HepG2 (cell line): ENCODE measurements around the gene PRDX2. TPM values are rescaled to one million over a fixed set of nuclear protein-coding genes. Genes with fewer than 3 reads are reported as not detected.

ENCODE experiments used
- ATAC-seq: fragments of 200-7000 bp; cut with Tn5 transposase; 3 replicates; pipeline ENCODE4 v1.9.1; 2020; ENCODE audit warnings: mild to moderate bottlenecking, moderate library complexity
- BruUV-seq: library from RNA; stranded (reverse); fragments of 400-500 nt; replicated peaks from 2 replicates; lab custom pipeline; 2021; lab: Mats Ljungman, UMichigan
- CTCF ChIA-PET: fragments of 300-600 bp; formaldehyde crosslinking; extraction: SDS; loops from one replicate; lab custom pipeline; 2021; ENCODE audit warnings: low total read pairs, inconsistent platforms, low intra/inter-chr PET ratio; lab: Yijun Ruan, JAX
- POLR2A ChIA-PET: fragments of 350-600 bp; sonication (Branson Sonifier 250); formaldehyde crosslinking; loops from one replicate; lab custom pipeline; 2020; ENCODE audit warnings: antibody characterized with exemption, inconsistent platforms; lab: Yijun Ruan, JAX
- DNase-seq: peaks from one replicate; pipeline ENCODE4 v3.0.0-alpha.2; 2015; ENCODE audit warnings: low spot score
- FAIRE-seq: peaks from 3 replicates; lab custom pipeline; 2011; peaks lifted over from hg19 to GRCh38; lab: Jason Lieb, UNC
- H2AFZ ChIP-seq: one replicate; pipeline ENCODE4 v1.6.1; 2011; ENCODE audit warnings: low read length, inconsistent platforms
- H3K27ac ChIP-seq: fragments of 300-600 bp; 3 replicates; pipeline ENCODE4 v1.8.0; 2011; ENCODE audit warnings: mixed run types, mild to moderate bottlenecking, mixed read lengths, low read length, inconsistent platforms; ENCODE audit not compliant: insufficient read depth; ENCODE audit errors: extremely low read length
- H3K27me3 ChIP-seq, 2 experiments: fragments of 200-600 bp in 1 of 2; 2 replicates in 1 of 2; 3 replicates in 1 of 2; pipeline versions ENCODE4 v1.6.0 to v1.8.0; 2011; ENCODE audit warnings: low read length in 2 of 2, mild to moderate bottlenecking in 2 of 2, moderate library complexity in 2 of 2, inconsistent platforms in 1 of 2; ENCODE audit not compliant: insufficient read depth in 2 of 2, control insufficient read depth in 1 of 2
- H3K36me3 ChIP-seq, 2 experiments: fragments of 200-600 bp in 1 of 2; replicated peaks in 1 of 2; 2 replicates in 1 of 2; 3 replicates in 1 of 2; pipeline versions ENCODE4 v1.5.1 to v1.8.0; 2011; ENCODE audit warnings: low read length in 2 of 2, inconsistent platforms in 1 of 2; ENCODE audit not compliant: insufficient read depth in 2 of 2, control insufficient read depth in 1 of 2
- H3K4me1 ChIP-seq: 2 replicates; pipeline ENCODE4 v1.5.1; 2012; ENCODE audit warnings: low read length, inconsistent platforms; ENCODE audit not compliant: insufficient read depth
- H3K4me2 ChIP-seq: 2 replicates; pipeline ENCODE4 v1.6.0; 2011; ENCODE audit warnings: low read depth, low read length, inconsistent platforms
- H3K4me3 ChIP-seq, 3 experiments: fragments of 200-600 bp in 1 of 3; sonication (generic), shearing (Covaris generic) in 1 of 3; replicated peaks in 1 of 3; 2 replicates each; pipeline ENCODE4 v1.5.1; 2011 to 2016; ENCODE audit warnings: low read length in 3 of 3, inconsistent platforms in 2 of 3, low read depth in 2 of 3, mild to moderate bottlenecking in 2 of 3, control low read depth in 1 of 3, mixed read lengths in 1 of 3; ENCODE audit not compliant: insufficient read depth in 1 of 3
- H3K79me2 ChIP-seq: one replicate; pipeline ENCODE4 v1.6.1; 2011; ENCODE audit warnings: low read length, inconsistent platforms; ENCODE audit not compliant: insufficient read depth
- H3K9ac ChIP-seq: 2 replicates; pipeline ENCODE4 v1.6.0; 2011; ENCODE audit warnings: mild to moderate bottlenecking, low read depth, low read length, inconsistent platforms; ENCODE audit not compliant: insufficient read depth
- H3K9me3 ChIP-seq: 2 replicates; pipeline ENCODE4 v1.5.1; 2012; ENCODE audit warnings: mild to moderate bottlenecking, low read length
- H4K20me1 ChIP-seq: 2 replicates; pipeline ENCODE4 v1.6.0; 2011; ENCODE audit warnings: inconsistent platforms, mild to moderate bottlenecking, low read length, moderate library complexity; ENCODE audit not compliant: insufficient read depth
- BHLHE40 ChIP-seq: IDR thresholded peaks from 2 replicates; pipeline ENCODE4 v1.6.1; 2011; ENCODE audit warnings: low read length, improper control_type of control experiment
- CCDC6 ChIP-seq: sonication (generic); formaldehyde crosslinking; IDR thresholded peaks from 2 replicates; pipeline ENCODE4 v1.8.1; 2022; ENCODE audit warnings: mild to moderate bottlenecking, missing genetic modification reagents, moderate library complexity
- DPF2 ChIP-seq: sonication (generic); formaldehyde crosslinking; IDR thresholded peaks from 2 replicates; pipeline ENCODE4 v1.4.0; 2020; ENCODE audit warnings: mild to moderate bottlenecking, low read depth, missing genetic modification reagents, borderline replicate concordance
- GABPA ChIP-seq, 2 experiments: IDR thresholded peaks; 2 replicates each; pipeline ENCODE4 v1.6.1; 2011 to 2016; ENCODE audit warnings: low read depth in 2 of 2, low read length in 1 of 2, missing biosample characterization in 1 of 2, missing genetic modification characterization in 1 of 2
- HNRNPLL ChIP-seq: fragments of 200-400 bp; formaldehyde crosslinking; IDR thresholded peaks from 2 replicates; pipeline ENCODE4 v1.6.1; 2017; ENCODE audit warnings: mild to moderate bottlenecking, low read depth, low read length; ENCODE audit not compliant: poor library complexity, severe bottlenecking
- KDM1A ChIP-seq: IDR thresholded peaks from 2 replicates; pipeline ENCODE4 v1.6.1; 2016; ENCODE audit warnings: missing compliant biosample characterization
- NFIC ChIP-seq: IDR thresholded peaks from 2 replicates; pipeline ENCODE4 v1.6.1; 2012; ENCODE audit warnings: mild to moderate bottlenecking, low read length, inconsistent platforms
- NPAS2 ChIP-seq: sonication (generic); formaldehyde crosslinking; IDR thresholded peaks from 2 replicates; pipeline ENCODE4 v1.8.0; 2022; ENCODE audit warnings: mild to moderate bottlenecking, missing genetic modification reagents, borderline replicate concordance
- PAF1 ChIP-seq: IDR thresholded peaks from 2 replicates; pipeline ENCODE4 v1.6.1; 2016; ENCODE audit warnings: missing genetic modification reagents, missing compliant biosample characterization
- PHF21A ChIP-seq: sonication (generic); formaldehyde crosslinking; IDR thresholded peaks from 2 replicates; pipeline ENCODE4 v1.5.0; 2020; ENCODE audit warnings: mild to moderate bottlenecking, missing genetic modification reagents
- REL ChIP-seq: sonication (generic); formaldehyde crosslinking; conservative IDR thresholded peaks from 2 replicates; pipeline ENCODE4 v1.8.0; 2022; ENCODE audit warnings: mild to moderate bottlenecking, missing genetic modification reagents, moderate library complexity
- SIX4 ChIP-seq: sonication (generic); formaldehyde crosslinking; IDR thresholded peaks from 2 replicates; pipeline ENCODE4 v1.4.0; 2020; ENCODE audit warnings: missing genetic modification reagents
- TMF1 ChIP-seq: sonication (generic); formaldehyde crosslinking; IDR thresholded peaks from 2 replicates; pipeline ENCODE4 v1.8.1; 2022; ENCODE audit warnings: low read depth, missing genetic modification reagents
- ZNF446 ChIP-seq: sonication (generic); formaldehyde crosslinking; IDR thresholded peaks from 2 replicates; pipeline ENCODE4 v1.5.0; 2020; ENCODE audit warnings: mild to moderate bottlenecking, missing genetic modification reagents
- ZNF484 ChIP-seq: sonication (generic); formaldehyde crosslinking; IDR thresholded peaks from 2 replicates; pipeline ENCODE4 v1.5.1; 2020; ENCODE audit warnings: mild to moderate bottlenecking, low read depth, missing genetic modification reagents, borderline replicate concordance
- ZNF589 ChIP-seq: sonication (generic); formaldehyde crosslinking; conservative IDR thresholded peaks from 2 replicates; pipeline ENCODE4 v1.8.0; 2022; ENCODE audit warnings: mild to moderate bottlenecking, moderate library complexity, missing genetic modification reagents
- ZNF737 ChIP-seq: sonication (generic); formaldehyde crosslinking; IDR thresholded peaks from 2 replicates; pipeline ENCODE4 v1.5.0; 2020; ENCODE audit warnings: missing genetic modification reagents, mild to moderate bottlenecking, borderline replicate concordance
- ZSCAN30 ChIP-seq: sonication (generic); formaldehyde crosslinking; IDR thresholded peaks from 2 replicates; pipeline ENCODE4 v1.5.0; 2020; ENCODE audit warnings: mild to moderate bottlenecking, missing genetic modification reagents
- WGBS: methylation state at CpG from one replicate; pipeline ENCODE4 v1.1.6; 2017; ENCODE audit warnings: low lambda C conversion rate; 5-methylcytosine and 5-hydroxymethylcytosine counted together
- in situ Hi-C: cut with HindIII; loops from 2 replicates; pipeline ENCODE4 v1.10.0; 2017; ENCODE audit warnings: low pct_unique_long_range_greater_than_20kb; ENCODE audit not compliant: extremely low pct_ligation_motif_present
- intact Hi-C: fragments of 100-400 bp; cut with micrococcal nuclease; formaldehyde crosslinking; loops from one replicate; pipeline ENCODE4 v1.10.0; 2022; ENCODE audit not compliant: unreplicated experiment
- polyA plus RNA-seq, 8 experiments: library from polyadenylated mRNA; depleted of rRNA in 3 of 8; stranded (reverse) in 7 of 8; unstranded in 1 of 8; fragments of >200 nt; fragmentation: Illumina TruSeq in 4 of 8; extraction: Trizol in 4 of 8; gene quantifications; 2 replicates each; pipeline versions ENCODE4 v1.2.1 to v1.2.3, GENCODE V29; 2011 to 2016; ENCODE audit warnings: low read depth in 4 of 8, missing spikeins in 1 of 8, mixed read lengths in 1 of 8; ENCODE audit not compliant: insufficient read depth in 1 of 8
- total RNA-seq, 5 experiments: library from RNA; depleted of rRNA; stranded (reverse); fragments of >200 nt; fragmentation: Illumina TruSeq; extraction: Trizol; gene quantifications; 2 replicates each; pipeline ENCODE4 v1.2.3, GENCODE V29; 2016; ENCODE audit warnings: low read depth in 1 of 5
- TF ChIP-seq, protein P1 (sequence below), 2 experiments: IDR thresholded peaks; 2 replicates each; pipeline ENCODE4 v1.6.1; 2011 to 2012; ENCODE audit warnings: low read length in 2 of 2, borderline replicate concordance in 1 of 2, low read depth in 1 of 2, mild to moderate bottlenecking in 1 of 2, moderate library complexity in 1 of 2
- TF ChIP-seq, protein P2 (sequence below): sonication (generic); formaldehyde crosslinking; IDR thresholded peaks from 2 replicates; pipeline ENCODE4 v1.8.0; 2023; ENCODE audit warnings: mild to moderate bottlenecking, missing genetic modification reagents

PRDX2 gene
- total and polyA plus RNA-seq, 2 of the 13 experiments (the other 11 are each of a cell fraction or from before 2014, with no cell fraction given) = 218 to 381 TPM

DNA sequence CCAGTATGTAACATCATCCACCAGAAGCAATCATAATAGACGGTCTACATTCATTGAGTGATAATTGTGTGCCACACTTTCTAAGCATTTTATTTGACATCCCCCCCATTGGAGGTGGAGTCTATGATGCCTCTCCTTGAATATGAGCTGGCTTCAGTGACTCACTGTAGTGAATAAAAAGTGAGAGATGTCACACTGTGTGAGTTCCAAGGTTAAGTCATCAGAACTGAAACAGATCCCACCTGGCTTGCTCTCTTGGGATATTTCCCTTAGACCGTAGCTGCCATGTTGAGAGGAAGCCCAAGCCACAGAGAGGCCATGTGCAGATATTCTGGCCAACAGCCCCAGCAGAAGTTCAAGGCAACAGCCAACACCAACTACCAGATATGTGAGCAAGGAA, 20.2 kb upstream of the PRDX2 start:
- H3K27me3 ChIP-seq = no peaks in the 10 kb centered on the region
- ChIA-PET POLR2A (no interaction called here), CTCF (no interaction called here)
- BruUV-seq = no TSS peak
- 66% methylated on average over 2 of the region's 2 CpGs for WGBS
- intact Hi-C loops = no loop called here
- no peak for DNase-seq
- no peak overlapping the region for H3K4me3 ChIP-seq
- FAIRE-seq = no peak
- ATAC-seq = no peak
- no peaks in the 10 kb centered on the region for H3K9me3 ChIP-seq
- H3K4me1 ChIP-seq = peaks cover 11% of the 10 kb centered on the region
- in situ Hi-C loops = no loop called here
- TF ChIP-seq NFIC = no peak
- no peak for TF ChIP-seq PAF1 (CRISPR knock-in tag)
- TF ChIP-seq DPF2 = no peak
- no peak for TF ChIP-seq TMF1 (CRISPR knock-in tag)
- TF ChIP-seq ZNF737 (CRISPR knock-in tag) = no peak
- no peak for TF ChIP-seq HNRNPLL
- no peak for TF ChIP-seq ZNF484 (CRISPR knock-in tag)
- no peak for TF ChIP-seq ZSCAN30
- no peak for TF ChIP-seq KDM1A (CRISPR knock-in tag)
- TF ChIP-seq REL = no peak
- TF ChIP-seq NPAS2 (CRISPR knock-in tag) = no peak
- TF ChIP-seq ZNF589 = no peak
- TF ChIP-seq PHF21A = no peak
- no peak for TF ChIP-seq CCDC6
- TF ChIP-seq, protein P1, sequence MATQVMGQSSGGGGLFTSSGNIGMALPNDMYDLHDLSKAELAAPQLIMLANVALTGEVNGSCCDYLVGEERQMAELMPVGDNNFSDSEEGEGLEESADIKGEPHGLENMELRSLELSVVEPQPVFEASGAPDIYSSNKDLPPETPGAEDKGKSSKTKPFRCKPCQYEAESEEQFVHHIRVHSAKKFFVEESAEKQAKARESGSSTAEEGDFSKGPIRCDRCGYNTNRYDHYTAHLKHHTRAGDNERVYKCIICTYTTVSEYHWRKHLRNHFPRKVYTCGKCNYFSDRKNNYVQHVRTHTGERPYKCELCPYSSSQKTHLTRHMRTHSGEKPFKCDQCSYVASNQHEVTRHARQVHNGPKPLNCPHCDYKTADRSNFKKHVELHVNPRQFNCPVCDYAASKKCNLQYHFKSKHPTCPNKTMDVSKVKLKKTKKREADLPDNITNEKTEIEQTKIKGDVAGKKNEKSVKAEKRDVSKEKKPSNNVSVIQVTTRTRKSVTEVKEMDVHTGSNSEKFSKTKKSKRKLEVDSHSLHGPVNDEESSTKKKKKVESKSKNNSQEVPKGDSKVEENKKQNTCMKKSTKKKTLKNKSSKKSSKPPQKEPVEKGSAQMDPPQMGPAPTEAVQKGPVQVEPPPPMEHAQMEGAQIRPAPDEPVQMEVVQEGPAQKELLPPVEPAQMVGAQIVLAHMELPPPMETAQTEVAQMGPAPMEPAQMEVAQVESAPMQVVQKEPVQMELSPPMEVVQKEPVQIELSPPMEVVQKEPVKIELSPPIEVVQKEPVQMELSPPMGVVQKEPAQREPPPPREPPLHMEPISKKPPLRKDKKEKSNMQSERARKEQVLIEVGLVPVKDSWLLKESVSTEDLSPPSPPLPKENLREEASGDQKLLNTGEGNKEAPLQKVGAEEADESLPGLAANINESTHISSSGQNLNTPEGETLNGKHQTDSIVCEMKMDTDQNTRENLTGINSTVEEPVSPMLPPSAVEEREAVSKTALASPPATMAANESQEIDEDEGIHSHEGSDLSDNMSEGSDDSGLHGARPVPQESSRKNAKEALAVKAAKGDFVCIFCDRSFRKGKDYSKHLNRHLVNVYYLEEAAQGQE (IDR thresholded peaks at IDR 0.05; ENCODE audit: borderline replicate concordance in 1 of 2, low read depth in 1 of 2, low read length in 2 of 2) = no peak
- TF ChIP-seq ZNF446 (CRISPR knock-in tag) = no peak
- TF ChIP-seq BHLHE40 = no peak
- TF ChIP-seq SIX4 (CRISPR knock-in tag) = no peak
- TF ChIP-seq, protein P2, sequence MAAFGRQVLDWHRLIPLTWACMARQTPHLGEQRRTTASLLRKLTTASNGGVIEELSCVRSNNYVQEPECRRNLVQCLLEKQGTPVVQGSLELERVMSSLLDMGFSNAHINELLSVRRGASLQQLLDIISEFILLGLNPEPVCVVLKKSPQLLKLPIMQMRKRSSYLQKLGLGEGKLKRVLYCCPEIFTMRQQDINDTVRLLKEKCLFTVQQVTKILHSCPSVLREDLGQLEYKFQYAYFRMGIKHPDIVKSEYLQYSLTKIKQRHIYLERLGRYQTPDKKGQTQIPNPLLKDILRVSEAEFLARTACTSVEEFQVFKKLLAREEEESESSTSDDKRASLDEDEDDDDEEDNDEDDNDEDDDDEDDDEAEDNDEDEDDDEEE = no peak
- no peak for TF ChIP-seq GABPA (IDR thresholded peaks at IDR 0.05; ENCODE audit: low read depth, low read length)
- no peak for TF ChIP-seq GABPA (CRISPR knock-in tag; IDR thresholded peaks at IDR 0.05; ENCODE audit: low read depth)
- TF ChIP-seq, all 625 proteins: peak for 0
- H4K20me1 ChIP-seq = no peaks in the 10 kb centered on the region
- H3K27ac ChIP-seq = no peak overlapping the region
- no peak overlapping the region for H3K4me2 ChIP-seq
- no peaks in the 10 kb centered on the region for H3K79me2 ChIP-seq
- H3K36me3 ChIP-seq = no peaks in the 10 kb centered on the region
- no peak overlapping the region for H3K9ac ChIP-seq
- no peak overlapping the region for H2AFZ ChIP-seq
